Measurements from ENCODE around the gene CADPS2.
"Not testable (repeated sequence)": the region's sequence is repeated elsewhere in the genome, so short reads cannot be mapped to it uniquely, and the experiment has no call there.

Gene CADPS2

DNA sequence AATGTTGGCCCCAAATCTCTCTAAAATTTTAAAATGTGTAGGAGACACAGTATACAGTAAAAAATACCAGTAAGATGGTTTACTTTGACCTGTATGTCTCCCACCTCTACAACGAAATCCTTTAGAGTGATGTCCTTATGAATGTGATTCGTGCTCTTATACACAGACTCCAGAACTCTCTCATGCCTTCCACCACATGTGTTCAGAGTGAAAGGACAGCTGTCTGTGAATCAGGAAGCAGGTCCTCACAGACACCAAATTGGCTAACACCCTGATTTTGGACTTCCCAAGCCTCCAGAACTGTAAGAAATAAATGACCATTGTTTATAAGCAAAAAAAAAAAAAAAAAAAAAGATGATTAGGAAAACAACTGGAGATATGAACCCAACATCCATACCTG is 222.5 kb downstream of the CADPS2 start:
- no peak for DNase-seq

- DNase-seq = no peak
Observed at GRCh38 chr7:122658856-122659255, 227.4 kb downstream of the CADPS2 start.

- DNase-seq = no peak
Observed at GRCh38 chr7:122653685-122654084, 232.6 kb downstream of the CADPS2 start.

DNA sequence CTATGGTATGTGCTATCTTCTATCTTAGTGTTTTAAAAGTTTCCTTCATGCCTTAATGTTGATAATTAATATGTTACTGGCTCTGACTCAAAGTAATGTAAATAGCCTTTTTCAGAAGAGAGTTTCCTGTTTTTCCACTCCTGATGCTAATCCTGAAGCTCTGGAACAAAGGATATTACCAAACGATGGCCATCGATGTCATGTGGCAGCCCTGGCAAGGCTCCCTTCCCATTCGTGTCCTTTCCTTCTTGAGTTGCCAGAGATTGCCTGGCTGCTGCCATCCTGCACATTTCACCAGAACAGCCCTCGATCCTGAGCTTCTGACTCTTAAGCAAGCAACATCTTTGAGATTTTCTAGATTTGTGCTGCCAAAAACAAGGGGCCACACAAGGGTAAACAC is 233.4 kb downstream of the CADPS2 start:
- no peak for DNase-seq

DNA sequence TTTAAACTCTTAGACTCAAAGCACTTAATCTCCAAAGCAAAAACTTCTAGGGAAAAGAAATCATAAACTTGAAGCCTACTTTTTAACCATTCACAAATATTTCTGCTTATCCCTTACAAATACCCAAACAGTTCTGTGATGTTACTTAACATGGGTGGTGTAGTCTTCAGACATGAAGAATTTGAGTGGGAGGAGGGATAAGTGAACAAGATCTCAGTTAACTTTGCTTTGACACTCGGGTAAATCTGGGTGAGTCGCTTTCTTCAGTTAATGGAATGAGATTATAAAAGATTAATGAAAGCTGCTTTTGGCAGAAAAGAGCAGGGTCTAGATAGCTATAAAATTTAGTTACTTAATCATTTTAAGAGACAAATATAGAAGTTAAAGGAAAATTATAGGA is 234.8 kb downstream of the CADPS2 start:
- no peak for DNase-seq

- DNase-seq = no peak
Observed at GRCh38 chr7:122643250-122643649, 243.0 kb downstream of the CADPS2 start.

DNA sequence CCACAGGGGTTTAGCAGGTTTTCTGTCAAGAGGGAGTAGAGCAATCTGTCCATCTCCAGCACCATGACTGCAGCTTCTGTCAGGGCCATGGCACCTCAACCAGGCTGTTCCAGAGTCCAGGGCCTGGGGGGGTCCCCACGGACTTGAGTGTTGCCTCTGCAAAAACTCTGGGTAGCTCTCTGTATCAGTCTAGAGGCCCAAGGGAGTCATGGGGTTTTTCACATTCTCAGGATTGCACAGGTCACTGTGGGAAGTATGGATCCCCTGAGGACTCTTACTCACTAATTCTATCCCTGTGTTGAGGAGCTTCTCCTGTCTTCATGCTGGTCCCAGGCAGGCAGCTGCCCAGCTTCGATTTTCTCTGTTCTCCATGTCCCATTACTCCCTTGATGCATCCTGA is 247.8 kb downstream of the CADPS2 start:
- no peak for DNase-seq

DNA sequence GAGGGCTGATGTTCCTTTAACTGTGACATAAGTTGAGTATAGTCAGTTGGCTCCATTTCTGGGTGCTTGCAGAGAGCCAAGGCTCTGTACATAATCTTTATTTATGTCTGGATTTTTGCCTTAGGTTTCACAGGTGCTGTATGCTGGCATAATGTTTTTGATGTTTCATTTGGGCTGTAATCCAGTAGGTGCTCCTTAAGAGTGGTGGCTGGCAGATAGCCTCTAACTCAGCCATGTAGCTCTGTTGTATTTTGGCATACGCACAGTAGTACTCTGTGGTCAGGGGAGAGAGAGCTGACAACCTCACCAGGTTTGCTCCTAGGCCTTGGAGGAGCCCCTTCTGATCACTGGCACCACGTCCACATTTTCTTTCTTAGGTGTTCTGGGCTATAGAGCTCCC is 248.5 kb downstream of the CADPS2 start:
- no peak for DNase-seq

- not testable (repeated sequence) for DNase-seq
Observed at GRCh38 chr7:122635481-122635880, 250.8 kb downstream of the CADPS2 start.

DNA sequence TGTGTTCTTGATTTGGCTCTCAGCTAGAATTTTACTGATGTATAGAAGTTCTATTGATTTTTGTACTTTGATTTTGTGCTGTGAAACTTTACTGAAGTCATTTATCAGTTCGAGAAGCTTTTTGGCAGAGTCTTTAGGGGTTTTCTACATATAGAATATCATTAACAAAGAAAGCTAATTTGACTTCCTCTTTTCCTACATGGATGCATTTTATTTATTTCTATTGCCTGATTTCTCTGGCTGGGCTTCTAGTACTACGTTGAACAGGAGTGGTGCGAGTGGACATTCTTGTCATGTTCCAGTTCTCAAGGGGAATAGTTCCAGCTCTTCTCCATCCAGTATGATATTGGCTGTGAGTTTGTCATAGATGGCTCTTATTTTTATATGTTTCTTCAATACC is 252.8 kb downstream of the CADPS2 start:
- DNase-seq = no peak

DNA sequence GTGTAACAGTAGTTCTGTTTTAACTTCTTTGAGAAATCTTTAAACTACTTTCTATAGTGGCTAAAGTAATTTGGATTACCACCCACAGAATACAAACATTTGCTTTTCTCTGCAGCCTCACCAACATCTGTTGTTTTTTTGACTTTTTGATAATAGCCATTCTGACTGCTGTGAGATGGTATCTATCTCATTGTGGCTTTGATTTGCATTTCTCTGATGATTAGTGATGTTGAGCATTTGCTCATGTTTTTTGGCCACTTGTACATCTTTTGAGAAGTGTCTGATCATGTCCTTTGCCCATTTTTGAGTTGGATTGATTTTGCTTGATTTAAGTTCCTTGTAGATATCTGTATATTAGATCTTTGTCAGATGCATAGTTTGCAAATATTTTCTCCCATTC is 254.0 kb downstream of the CADPS2 start:
- no peak for DNase-seq

DNA sequence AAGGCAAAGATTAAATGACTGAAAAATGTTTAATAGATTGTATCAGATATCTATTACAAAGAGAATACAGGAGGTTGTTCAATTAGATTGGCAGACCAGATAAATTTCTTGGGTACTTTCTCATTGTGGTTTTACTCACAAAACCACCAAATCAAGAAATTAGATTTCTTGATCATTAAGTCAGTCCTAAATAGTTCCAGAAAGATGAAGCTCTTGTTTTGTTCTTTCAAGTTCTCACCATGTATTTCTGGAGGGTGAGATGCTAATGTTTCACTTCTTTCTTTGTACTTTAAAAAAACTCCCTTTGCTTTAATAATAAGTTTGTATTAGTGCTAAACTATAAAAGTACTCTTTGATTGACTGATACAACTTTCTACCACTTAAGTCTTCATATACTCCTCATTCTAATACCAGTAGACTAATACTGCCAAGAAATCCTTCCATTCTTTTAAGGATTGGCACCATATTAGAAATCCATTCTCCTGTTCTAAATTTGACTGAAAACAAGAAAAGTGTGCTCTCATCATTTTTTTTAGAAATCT is 256.8 kb downstream of the CADPS2 start:
- no peak for DNase-seq

- DNase-seq = no peak
Observed at GRCh38 chr7:122628651-122629411, 257.4 kb downstream of the CADPS2 start.

GRCh38 chr7:122626785-122627184 is 259.5 kb downstream of the CADPS2 start:
- DNase-seq = no peak

DNA sequence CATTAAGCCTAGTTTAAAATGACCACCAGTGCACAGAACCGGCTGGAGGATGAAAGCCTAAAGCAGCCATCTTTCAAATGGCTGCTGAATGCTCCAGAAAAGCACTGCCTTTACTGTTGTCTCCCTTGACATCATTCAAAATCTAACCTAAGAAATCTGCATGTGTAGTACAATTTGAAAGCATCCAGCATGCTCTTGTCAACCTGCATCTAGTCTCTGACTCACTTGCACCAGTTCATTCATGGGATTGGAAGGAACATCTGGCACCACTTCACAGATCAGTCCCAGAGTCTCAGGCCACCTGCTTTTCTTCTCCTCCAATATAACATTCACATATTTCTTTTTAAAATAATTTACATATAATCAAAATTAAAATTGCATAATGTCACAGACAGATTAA is 263.6 kb downstream of the CADPS2 start:
- DNase-seq = no peak

DNA sequence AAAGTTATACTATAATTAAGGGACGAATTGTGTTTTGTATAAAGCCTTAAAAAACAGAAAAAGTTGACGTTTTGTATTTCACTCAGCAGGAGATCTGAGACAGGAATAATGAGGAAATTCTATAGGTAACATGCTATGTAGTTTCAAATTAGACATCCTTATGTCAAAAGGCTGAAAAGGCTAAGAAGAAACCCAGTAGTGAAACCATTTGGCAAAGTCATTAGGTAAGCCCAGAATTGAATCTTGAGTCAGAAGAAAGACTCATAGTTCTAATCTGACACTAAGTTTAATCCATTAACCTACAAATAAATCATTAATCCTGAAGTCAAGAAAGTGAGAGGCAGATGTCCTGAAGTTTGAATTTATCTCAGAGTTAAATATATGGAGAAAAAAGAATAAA is 266.6 kb downstream of the CADPS2 start:
- no peak for DNase-seq

DNA sequence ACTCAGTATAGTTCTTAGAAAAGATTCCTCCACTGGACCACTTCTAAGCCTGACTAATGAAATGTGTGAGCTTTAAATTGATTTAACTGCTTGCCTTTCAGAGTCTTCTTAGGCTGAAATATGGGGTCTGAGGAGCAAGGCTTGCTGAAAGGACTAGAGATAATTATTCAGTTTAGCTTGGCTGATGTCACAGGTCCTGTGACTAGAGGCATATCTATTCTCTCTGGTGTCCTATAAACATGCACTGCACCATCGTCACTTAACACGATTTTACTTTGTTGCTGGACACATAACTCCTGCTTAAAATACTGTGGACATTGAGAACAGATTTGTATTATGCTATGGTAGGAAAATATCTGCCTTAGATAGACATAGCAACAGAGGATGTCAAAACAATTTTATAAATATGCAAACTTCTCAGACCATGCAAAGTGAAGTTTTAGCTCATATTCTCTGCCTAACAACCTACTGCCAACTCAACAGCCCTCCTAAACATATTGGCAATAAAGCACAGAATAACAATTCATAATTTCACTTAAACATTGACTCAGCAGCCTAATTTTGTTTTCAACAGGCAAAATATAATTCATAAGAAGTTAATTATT is 267.6 kb downstream of the CADPS2 start:
- no peak for DNase-seq

- DNase-seq = no peak
Observed at GRCh38 chr7:122616951-122617350, 269.3 kb downstream of the CADPS2 start.

GRCh38 chr7:122605929-122606328 is 280.3 kb downstream of the CADPS2 start:
- no peak for DNase-seq

GRCh38 chr7:122604251-122604650 is 282.0 kb downstream of the CADPS2 start:
- DNase-seq = no peak

- DNase-seq = no peak
Observed at GRCh38 chr7:122602800-122603199, 283.5 kb downstream of the CADPS2 start.

DNA sequence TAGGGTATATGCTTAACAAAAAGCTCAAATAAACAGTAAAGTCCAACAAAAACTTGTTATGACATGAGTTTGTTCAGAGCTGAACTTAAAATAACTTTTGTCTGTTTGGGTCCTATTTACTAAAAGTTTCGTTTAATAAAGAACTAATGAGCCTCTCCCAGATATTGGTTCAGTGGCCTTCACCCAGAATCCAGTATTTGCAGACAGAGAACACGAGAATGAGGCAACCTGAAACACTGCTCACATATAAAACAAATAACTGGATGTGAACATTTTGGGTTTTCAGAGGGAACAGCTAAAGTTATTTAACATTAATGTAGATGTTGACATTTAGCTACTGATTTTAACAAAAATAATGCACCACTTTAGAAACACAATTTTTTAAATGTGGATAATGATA is 285.6 kb downstream of the CADPS2 start:
- no peak for DNase-seq

DNA sequence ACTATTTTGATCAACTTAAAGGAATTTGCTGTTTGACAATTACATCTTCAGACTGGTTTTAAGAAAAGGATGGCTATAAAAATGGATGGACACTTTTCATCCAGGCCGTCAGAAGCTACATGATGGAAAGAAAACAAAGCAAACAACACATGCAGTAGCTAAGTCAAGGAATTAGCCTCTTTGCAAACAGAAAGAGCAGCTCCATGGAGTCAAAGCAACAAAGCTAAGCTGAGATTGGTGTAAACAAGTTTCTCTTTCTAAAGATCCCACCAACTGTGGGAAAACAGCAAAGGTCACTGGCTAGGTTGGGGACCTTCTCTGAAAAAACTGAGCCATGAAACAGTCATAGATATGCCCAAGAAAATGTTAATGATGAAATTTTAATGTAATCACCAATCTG is 286.2 kb downstream of the CADPS2 start:
- no peak for DNase-seq

DNA sequence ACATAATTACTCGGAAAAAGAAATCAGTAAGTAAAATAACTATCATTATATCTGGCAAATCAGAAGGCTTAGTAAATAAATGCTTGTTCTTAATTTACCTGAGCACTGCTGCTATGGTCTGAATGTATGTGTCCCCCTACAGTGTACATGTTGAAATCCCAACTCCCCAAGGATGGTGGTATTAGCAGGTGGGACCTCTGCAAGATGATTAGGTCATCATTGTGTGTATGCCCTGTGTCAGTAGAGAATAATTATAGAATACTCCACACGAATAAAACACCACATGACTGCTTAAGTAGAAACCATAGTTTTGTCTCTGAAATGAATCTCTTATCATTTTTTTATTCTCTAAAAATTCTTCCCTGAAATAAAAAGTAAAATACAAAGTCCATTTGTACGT is 289.0 kb downstream of the CADPS2 start:
- DNase-seq = no peak

- no peak for DNase-seq
Observed at GRCh38 chr7:122595885-122596284, 290.4 kb downstream of the CADPS2 start.

Measured in kidney glomerular epithelial cell (primary cell).